Parathyroid adenoma (tissue), 2 donors: ENCODE data around the gene PNPT1.

Experiments used
- H2AFZ ChIP-seq: fragments of 300-600 bp; sonication (generic); one replicate; pipeline ENCODE4 v1.7.0; 2017; ENCODE audit warnings: antibody characterized with exemption, mild to moderate bottlenecking
- H3K27ac ChIP-seq: fragments of 300-600 bp; sonication (generic); one replicate; pipeline ENCODE4 v1.7.0; 2017
- H3K27me3 ChIP-seq: fragments of 300-600 bp; sonication (generic); one replicate; pipeline ENCODE4 v1.7.0; 2017; ENCODE audit warnings: low read length; ENCODE audit not compliant: control insufficient read depth, insufficient read depth
- H3K36me3 ChIP-seq: fragments of 300-600 bp; sonication (generic); one replicate; pipeline ENCODE4 v1.7.0; 2017; ENCODE audit warnings: low read length; ENCODE audit not compliant: control insufficient read depth, insufficient read depth
- H3K4me1 ChIP-seq: fragments of 300-600 bp; sonication (generic); one replicate; pipeline ENCODE4 v1.7.0; 2017; ENCODE audit warnings: control low read depth
- H3K4me2 ChIP-seq: fragments of 300-600 bp; sonication (generic); one replicate; pipeline ENCODE4 v1.7.0; 2017; ENCODE audit warnings: low read length
- H3K4me3 ChIP-seq: fragments of 300-600 bp; sonication (generic); one replicate; pipeline ENCODE4 v1.7.0; 2017; ENCODE audit warnings: low read depth, low read length
- H3K79me2 ChIP-seq: fragments of 300-600 bp; sonication (generic); one replicate; pipeline ENCODE4 v1.7.0; 2017; ENCODE audit warnings: control low read depth
- H3K9ac ChIP-seq: fragments of 300-600 bp; sonication (generic); one replicate; pipeline ENCODE4 v1.7.0; 2017; ENCODE audit warnings: mild to moderate bottlenecking
- H3K9me3 ChIP-seq: fragments of 300-600 bp; sonication (generic); one replicate; pipeline ENCODE4 v1.7.0; 2017; ENCODE audit warnings: low read length; ENCODE audit not compliant: control insufficient read depth
- TF ChIP-seq, protein P1 (sequence below): fragments of 300-600 bp; sonication (generic); IDR thresholded peaks from one replicate; pipeline ENCODE4 v1.7.0; 2017; ENCODE audit warnings: antibody characterized with exemption, mild to moderate bottlenecking
- donor health status: primary hyperparathyroidism.

Gene PNPT1

DNA sequence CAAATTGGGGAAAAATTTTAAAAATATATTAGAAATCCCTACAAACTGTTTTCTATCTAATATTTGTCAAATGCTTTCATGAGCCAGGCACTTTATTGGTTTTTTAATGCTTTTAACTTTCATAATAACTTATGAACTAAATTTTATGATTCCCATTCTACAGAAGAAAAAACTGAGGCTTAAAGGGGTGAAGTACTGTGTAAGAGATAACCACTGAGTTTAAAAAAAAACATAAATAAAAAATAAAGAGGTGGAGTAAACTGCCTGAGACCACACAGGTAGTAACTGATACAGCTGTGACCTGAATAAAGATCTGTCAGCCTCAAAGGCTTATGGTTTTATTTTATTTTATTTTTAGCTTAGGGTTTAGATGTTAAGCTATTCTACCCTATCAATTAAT is 24.7 kb downstream of the PNPT1 start:
- H3K27me3 ChIP-seq, result no peaks in the 10 kb centered on the region
- H3K9ac ChIP-seq, result no peak overlapping the region
- no peaks in the 10 kb centered on the region for H3K79me2 ChIP-seq
- H3K9me3 ChIP-seq, result no peaks in the 10 kb centered on the region
- TF ChIP-seq, protein P1, sequence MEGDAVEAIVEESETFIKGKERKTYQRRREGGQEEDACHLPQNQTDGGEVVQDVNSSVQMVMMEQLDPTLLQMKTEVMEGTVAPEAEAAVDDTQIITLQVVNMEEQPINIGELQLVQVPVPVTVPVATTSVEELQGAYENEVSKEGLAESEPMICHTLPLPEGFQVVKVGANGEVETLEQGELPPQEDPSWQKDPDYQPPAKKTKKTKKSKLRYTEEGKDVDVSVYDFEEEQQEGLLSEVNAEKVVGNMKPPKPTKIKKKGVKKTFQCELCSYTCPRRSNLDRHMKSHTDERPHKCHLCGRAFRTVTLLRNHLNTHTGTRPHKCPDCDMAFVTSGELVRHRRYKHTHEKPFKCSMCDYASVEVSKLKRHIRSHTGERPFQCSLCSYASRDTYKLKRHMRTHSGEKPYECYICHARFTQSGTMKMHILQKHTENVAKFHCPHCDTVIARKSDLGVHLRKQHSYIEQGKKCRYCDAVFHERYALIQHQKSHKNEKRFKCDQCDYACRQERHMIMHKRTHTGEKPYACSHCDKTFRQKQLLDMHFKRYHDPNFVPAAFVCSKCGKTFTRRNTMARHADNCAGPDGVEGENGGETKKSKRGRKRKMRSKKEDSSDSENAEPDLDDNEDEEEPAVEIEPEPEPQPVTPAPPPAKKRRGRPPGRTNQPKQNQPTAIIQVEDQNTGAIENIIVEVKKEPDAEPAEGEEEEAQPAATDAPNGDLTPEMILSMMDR, result no peak
- no peak overlapping the region for H3K4me3 ChIP-seq
- no peaks in the 10 kb centered on the region for H3K36me3 ChIP-seq
- H3K4me1 ChIP-seq, result no peaks in the 10 kb centered on the region
- H2AFZ ChIP-seq, result no peak overlapping the region
- no peak overlapping the region for H3K4me2 ChIP-seq
- H3K27ac ChIP-seq, result no peak overlapping the region

DNA sequence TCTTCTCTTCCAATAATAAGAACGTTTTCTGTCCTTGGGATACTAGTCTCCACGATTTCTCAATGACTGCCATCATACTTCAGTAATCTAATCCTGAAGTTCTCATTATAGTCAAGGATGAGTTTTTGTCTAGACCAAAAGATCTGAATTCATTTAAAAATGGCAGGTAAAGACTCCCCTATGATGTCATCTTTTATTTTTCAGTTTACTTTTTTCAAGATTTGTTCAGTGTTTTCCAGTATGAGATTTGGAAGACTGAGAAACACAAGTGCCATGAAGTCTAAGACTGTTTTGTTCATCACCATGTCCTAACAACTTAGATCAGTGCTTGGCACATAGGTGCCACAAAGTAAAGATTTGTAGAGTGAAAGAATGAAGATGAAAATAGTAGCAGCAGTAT is 40.4 kb downstream of the PNPT1 start:
- Histone ChIP-seq H2AFZ (no peak overlapping the region), H3K9ac (no peak overlapping the region), H3K27ac (no peak overlapping the region), H3K9me3 (no peaks in the 10 kb centered on the region), H3K79me2 (no peaks in the 10 kb centered on the region), H3K27me3 (no peaks in the 10 kb centered on the region), H3K4me1 (no peaks in the 10 kb centered on the region), H3K4me3 (no peak overlapping the region), H3K4me2 (no peak overlapping the region), H3K36me3 (no peaks in the 10 kb centered on the region)
- TF ChIP-seq, protein P1, result no peak

DNA sequence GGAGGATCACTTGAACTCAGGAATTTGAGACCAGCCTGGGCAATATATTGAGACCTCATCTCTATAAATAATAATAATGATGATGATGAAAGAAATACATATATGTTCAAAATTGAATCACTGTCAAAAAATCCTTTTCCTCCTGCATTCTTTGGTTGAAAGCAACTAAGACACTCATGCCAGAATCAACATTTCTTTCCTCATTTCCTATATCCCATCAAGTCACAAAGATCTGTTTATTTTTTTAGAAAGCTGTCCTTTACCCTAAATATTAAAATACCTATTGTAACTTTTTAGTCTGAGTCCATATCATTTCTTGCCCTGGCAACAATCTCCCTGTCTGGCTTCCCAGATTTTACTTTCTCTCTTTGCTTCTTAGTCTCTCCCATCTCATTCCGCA is 44.4 kb downstream of the PNPT1 start:
- no peaks in the 10 kb centered on the region for H3K9me3 ChIP-seq
- H2AFZ ChIP-seq, result no peak overlapping the region
- no peak overlapping the region for H3K27ac ChIP-seq
- H3K36me3 ChIP-seq, result no peaks in the 10 kb centered on the region
- H3K27me3 ChIP-seq, result no peaks in the 10 kb centered on the region
- no peak overlapping the region for H3K9ac ChIP-seq
- H3K4me1 ChIP-seq, result no peaks in the 10 kb centered on the region
- no peak overlapping the region for H3K4me2 ChIP-seq
- no peak overlapping the region for H3K4me3 ChIP-seq
- TF ChIP-seq, protein P1, result no peak
- H3K79me2 ChIP-seq, result no peaks in the 10 kb centered on the region

DNA sequence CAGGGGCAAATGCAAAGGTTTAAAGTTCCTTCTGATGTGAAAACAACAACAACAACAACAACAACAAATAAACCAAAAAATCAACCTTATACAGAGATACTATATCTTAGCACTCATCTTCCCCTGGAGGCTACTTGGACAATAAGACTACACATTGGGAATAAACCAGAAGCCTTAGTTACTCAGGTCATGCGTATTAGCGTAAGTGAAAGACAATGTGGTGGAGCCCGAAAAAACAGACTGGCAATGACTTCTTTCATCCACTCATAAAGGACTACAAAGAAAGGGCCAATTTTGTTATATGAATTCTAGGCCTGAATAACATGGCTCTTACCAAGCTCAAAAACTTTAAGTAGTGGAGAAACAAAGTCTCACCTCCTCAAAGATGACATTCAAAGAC is 56.8 kb downstream of the PNPT1 start:
- Histone ChIP-seq H2AFZ (no peak overlapping the region), H3K79me2 (no peaks in the 10 kb centered on the region), H3K4me3 (no peak overlapping the region)

DNA sequence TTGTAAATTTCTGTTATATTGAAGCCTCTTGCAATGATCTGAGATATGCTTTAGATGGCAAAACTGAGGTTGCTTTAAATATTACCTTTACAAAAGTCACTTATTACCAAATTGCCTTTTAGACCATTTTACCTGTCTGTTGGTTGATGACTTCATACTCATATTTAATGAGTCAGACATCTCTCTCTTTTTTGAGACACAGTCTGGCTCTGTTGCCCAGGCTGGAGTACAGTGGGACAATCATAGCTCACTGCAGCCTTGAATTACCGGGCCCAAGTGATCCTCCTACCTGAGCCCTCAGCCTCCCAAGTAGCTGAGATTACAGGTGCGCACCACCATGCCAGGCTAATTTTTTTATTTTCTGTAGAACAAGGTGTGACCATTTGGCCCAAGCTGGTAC is 64.7 kb downstream of the PNPT1 start:
- H3K27ac ChIP-seq, result no peak overlapping the region
- H3K9ac ChIP-seq, result no peak overlapping the region
- no peaks in the 10 kb centered on the region for H3K9me3 ChIP-seq
- H3K36me3 ChIP-seq, result no peaks in the 10 kb centered on the region
- no peak overlapping the region for H3K4me3 ChIP-seq
- peaks cover under 1% of the 10 kb centered on the region for H3K4me1 ChIP-seq
- H3K79me2 ChIP-seq, result peaks cover 13% of the 10 kb centered on the region
- no peaks in the 10 kb centered on the region for H3K27me3 ChIP-seq
- TF ChIP-seq, protein P1, result no peak
- no peak overlapping the region for H2AFZ ChIP-seq
- no peak overlapping the region for H3K4me2 ChIP-seq

More for the DNA sequence above, 56.8 kb downstream of the PNPT1 start:
- no peak overlapping the region for H3K4me2 ChIP-seq
- H3K27ac ChIP-seq, result no peak overlapping the region
- no peaks in the 10 kb centered on the region for H3K9me3 ChIP-seq
- TF ChIP-seq, protein P1, result no peak
- no peak overlapping the region for H3K9ac ChIP-seq
- H3K4me1 ChIP-seq, result no peaks in the 10 kb centered on the region
- H3K36me3 ChIP-seq, result no peaks in the 10 kb centered on the region
- no peaks in the 10 kb centered on the region for H3K27me3 ChIP-seq
